ENCODE results near the gene PPP1R15B. TPM values are rescaled to one million over a fixed set of nuclear protein-coding genes. Genes with fewer than 3 reads are reported as not detected.
A peak's percentile ranks its signal among the peaks of the same experiment; 100 is the strongest.

Gene PPP1R15B
- total RNA-seq = 30.5 and 32.3 TPM in 2 replicates
- 9.9 TPM for polyA plus RNA-seq (2012)

DNA sequence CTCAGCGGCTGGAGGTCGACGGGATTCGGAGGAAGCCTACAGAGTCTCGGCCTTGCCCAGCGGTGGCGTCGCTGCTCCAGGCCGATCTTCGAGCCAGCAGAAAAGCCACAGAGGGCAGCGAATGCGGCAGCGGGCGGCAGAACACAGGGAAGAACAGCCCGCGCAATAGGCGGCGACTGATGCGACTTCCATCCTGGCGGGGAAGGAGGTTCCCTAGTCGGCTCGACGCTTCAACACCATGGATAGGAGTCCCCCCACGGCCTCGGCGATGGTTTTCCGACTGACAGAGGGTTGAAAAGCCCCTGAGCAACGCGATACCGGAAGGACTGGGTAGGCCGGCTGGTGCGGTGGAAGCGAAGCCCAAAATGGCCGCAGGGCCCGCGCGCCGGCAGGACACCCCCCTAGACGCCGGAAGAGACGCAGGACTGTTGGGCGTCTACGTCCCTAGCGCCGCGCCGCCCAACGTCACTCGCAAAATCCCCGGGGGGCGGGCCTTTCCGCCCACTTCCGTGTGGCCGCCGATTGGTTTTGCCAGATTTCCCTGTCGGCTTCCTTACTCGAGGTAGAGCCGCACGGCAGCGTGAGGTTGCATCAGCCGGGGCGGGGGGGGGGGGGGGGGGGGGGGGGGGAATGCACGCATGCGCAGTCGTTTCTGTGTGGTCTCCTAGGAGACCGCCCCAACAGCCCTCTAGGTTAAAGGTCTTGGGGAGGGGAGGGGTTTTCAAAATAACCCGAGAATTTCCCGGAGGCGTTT, at the start of gene PPP1R15B:
PPP1R15B (minus strand) TSS at position 367 of the 754 bp plus-strand sequence. CDS start 406 bp downstream, outside the sequence.
- peak; percentile 99 for DNase-seq (ENCODE audit: low read depth)

DNA sequence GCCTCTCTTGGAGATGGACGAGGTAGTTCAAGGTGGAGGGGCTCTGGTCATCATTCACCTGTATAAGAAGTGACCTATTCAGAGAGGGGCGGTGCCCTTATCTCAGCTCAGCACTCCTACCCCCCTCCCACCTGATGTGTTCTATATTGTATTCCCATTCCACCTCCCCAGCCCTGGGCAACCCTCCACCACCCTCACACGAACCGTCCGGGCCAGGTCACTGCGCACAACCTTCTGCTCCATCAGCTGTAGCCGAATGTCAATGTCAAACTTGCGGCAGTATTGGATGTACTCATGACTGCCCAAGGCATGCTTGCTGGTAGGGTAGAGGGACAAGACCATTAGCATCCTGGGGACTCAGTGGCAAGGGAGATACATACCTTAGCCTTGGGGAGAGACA, 48.7 kb upstream of the PPP1R15B start:
- no peak for DNase-seq (ENCODE audit: low read depth)

GRCh38 chr1:204459706-204460105, 48.1 kb upstream of the PPP1R15B start:
- DNase-seq (ENCODE audit: low read depth) = no peak

DNA sequence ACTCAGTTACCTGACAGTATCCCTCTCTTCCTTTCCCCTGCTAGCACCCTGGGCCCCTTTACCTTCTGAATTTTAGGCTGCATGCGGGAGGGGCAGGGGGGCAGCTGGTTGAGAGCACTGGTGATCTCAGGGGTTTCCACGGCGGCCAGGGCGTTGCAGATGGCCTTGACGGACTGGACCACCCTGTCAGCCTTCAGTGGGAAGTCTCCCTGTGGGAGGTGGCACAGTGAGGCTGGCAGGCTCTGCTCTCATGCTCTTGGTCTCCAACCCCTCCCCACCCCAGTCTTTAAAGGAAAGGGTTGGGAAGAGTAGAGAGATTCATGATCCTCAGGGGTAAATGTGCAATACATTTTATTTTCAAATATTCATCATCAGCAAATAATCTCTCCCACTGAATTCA, 46.0 kb upstream of the PPP1R15B start:
- no peak for DNase-seq (ENCODE audit: low read depth)

GRCh38 chr1:204456826-204457442, 45.3 kb upstream of the PPP1R15B start:
- no peak for DNase-seq (ENCODE audit: low read depth)

DNA sequence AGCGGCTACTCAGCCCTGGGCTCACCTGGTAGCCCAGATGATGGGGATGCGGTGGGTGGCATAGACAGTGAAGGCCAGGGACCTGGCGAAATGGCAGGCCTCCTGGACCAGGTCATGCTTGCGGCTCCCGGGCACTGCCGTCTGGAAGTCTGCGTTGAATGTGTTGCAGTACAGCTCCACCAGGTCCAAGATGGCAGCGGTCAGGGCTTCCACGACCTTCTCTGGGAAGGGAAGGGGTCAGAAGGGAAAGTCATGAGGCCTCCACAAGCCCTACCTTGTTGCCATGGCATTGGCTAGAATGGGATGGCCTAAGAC, 44.2 kb upstream of the PPP1R15B start:
- DNase-seq (ENCODE audit: low read depth) = no peak

DNA sequence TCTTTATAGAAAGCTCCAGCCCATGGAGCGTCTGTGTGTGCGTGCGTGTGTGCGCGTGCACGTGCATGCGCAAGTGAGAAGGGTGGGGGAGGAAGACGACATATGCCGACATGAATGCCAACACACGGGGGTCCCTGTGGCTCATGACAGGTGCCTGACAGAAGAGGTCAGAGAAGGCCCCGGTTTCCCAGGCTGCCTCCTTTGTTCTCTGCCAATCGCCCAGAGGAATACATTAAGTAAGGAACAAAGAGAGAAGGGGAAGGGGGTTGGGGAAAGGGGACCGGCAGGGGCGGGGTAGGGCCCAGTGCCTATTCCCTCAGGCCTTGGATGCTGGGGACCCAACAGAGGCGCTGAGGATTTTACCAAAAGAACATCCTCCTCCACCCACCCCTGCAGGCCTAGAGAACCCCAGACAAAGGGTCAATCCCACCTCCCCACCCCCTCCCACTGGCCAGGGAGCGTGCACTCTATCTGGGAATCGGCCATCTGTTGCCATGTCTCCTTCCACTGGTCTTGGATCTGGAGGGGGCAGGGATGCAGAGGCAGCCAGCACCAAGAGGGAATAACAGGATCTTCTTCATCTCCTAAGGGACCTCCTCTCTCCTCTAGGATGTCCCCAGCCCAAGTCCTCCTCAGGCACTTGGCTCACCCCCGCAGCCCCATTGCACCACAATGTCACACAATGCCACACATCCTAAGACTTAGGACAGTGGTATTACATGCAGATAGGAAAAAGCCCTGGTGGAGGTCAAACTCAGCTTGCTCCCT, 43.6 kb upstream of the PPP1R15B start:
- no peak for DNase-seq (ENCODE audit: low read depth)

- DNase-seq (ENCODE audit: low read depth) = no peak
Observed at GRCh38 chr1:204454476-204454875, 42.9 kb upstream of the PPP1R15B start.

DNA sequence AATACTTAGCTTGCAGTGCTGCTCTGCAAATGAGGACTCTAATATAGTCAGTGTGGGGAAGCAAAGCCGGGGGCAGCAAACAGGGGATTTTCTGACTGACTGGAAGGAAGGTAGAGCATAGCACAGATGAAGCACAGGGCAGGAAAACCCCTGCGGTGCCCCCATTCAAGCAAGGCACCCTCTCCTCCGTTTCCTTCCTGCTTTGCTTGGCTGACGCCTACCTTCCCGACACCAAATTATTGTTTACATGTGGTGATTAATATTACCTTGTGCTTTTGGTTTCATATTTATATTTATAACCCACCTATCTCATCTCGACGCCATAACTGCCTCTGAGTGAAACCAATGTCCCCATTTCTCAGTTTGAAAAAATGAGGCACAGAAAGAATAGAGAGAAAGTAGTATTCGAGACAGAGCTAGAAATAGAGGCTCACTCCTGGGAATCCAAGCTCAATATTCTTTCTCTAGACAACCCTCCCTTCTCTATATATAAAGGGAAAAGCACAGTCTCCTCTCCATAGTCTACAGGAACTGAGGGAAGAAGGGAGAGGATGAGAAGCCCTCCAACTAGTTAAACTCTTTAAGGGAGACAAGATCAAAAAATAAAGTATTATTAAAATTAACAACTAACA, 41.6 kb upstream of the PPP1R15B start:
- DNase-seq (ENCODE audit: low read depth) = no peak

DNA sequence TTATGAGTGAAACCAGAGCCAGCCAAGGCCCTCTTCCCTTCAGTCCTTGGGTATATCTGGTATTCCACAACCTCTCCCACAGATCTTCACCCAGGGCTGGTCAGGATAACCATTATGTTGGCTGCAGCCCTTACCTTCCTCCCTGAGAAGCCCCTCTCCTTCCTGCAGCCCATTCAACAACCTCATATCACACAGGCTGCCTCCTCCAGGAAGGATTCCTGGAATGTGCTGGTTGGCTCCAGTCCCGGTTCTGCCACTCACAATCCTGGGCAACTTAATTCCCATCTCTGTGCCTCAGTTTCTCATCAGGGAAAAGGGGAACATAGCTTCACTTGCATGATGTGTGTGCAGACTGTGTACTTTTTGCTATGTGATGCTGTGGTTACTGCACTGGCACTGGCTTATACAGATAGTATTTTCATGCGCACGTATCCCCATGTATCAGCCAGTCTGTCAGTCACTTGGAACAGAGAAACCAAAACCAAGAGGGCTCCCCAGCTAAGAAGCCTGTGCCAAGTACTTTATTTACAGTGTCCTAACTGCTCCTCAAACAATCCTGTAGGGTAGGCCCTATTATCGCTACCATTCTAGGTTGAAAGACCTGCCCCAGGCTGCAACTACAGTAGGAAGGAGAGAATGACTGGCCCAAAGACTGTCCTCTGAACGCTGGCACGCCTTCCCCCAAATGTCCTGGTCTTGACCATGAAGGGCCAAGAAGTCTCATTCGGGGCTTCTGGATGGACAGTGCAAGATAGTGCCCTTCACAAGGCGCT, 39.9 kb upstream of the PPP1R15B start:
- no peak for DNase-seq (ENCODE audit: low read depth)

DNA sequence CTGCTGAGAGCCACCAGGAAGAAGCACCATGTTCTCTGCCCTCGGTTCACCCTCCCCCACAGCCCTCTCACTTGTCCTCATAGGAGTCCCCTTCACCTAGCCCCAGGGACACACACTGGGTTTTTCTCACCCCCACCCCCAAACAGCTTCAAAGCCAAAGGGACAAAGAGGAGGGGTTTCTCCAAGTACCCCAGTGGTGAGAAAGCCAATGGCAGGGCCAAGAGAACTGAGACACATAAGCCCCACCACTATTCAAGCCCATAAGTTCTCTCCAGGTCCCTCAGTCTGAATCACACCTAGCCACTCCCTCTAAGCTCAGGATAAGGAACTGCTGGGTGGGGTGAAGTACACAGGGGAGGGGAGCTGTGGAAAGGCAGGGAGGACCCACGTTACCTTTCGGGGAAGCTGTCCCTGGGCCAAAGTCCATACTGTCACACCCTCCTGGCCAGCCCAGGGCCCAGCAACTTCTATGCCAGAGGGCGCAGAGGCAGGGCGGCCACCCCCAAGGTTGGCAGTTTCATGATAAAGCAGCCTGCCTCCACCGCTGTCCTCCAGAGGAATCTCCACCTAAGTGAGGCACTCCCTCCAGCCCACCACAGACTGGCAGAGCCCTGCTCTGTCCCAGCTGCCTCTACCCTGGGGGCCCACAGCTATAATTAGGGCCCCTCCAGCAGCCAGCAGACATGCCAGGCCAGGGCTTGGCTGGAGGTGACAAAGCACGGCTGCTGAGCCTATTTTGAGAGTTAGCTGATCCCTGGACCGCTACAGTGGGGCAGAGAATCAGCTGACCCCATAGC, 39.0 kb upstream of the PPP1R15B start:
- DNase-seq (ENCODE audit: low read depth) = peak; percentile 95

DNA sequence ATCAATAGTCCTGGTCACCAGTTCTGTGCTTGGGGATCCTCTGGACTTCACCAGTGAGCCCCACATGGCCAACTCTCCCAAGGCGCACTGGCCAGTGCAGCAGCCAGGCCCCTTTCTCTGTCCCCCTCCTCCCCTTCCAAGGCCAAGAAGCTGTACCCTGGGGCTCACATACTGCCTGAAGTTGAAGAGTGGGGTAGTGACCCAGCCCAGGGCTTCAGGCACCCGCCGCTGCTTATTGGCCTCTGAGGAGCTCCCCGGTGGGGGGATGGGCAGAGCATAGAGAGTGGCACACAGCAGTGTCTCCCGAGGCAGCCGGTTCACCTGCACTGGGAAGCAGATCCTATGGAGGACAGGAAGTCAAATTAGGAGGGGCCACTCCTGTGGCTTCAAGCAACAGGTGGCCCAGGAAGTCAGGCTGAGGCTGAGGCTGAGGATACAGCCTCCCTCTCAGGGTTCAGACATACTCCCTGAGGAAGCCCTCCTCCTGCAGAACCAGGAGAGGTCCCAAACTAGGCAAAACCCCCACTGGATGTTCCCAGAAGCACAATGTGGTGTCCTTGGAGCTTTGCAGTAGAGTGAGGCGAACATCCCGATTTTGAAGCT, 38.2 kb upstream of the PPP1R15B start:
- DNase-seq (ENCODE audit: low read depth) = no peak

DNA sequence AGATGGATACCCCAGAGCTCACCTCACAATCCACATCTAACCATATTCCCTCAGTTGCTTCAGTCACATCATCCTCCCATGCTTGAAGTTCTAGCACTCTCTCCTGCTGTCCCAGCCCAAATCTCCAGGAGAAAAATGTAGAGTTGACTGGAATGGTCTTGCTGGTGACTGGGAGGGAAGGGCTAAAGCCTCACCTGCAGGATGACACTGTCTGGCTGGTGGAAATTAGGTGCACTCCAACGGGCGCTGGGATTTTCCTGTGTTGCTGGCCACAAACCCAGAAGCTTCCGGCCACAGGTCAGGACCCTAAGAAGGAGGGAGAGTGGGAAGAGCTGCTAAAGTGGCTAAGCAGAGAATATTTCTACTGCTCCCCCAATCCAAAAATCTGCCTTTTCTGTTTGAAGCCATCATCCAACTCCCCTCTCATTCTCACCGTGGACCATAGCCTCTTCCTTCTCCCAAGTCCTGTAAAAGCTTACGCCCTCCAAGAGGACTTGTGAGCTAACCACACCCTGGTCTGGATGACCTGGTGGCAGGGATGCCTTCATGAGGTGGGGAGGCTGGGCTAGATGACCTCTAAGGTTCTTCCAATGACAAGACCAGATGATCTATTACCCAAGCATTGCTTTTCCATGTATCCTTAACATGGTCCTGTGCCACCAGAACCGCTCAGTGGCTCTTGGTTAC, 37.5 kb upstream of the PPP1R15B start:
- no peak for DNase-seq (ENCODE audit: low read depth)

GRCh38 chr1:204448344-204448964, 36.8 kb upstream of the PPP1R15B start:
- DNase-seq (ENCODE audit: low read depth) = no peak

GRCh38 chr1:204447736-204448135, 36.1 kb upstream of the PPP1R15B start:
- no peak for DNase-seq (ENCODE audit: low read depth)

GRCh38 chr1:204447190-204447589, 35.6 kb upstream of the PPP1R15B start:
- DNase-seq (ENCODE audit: low read depth) = no peak

DNA sequence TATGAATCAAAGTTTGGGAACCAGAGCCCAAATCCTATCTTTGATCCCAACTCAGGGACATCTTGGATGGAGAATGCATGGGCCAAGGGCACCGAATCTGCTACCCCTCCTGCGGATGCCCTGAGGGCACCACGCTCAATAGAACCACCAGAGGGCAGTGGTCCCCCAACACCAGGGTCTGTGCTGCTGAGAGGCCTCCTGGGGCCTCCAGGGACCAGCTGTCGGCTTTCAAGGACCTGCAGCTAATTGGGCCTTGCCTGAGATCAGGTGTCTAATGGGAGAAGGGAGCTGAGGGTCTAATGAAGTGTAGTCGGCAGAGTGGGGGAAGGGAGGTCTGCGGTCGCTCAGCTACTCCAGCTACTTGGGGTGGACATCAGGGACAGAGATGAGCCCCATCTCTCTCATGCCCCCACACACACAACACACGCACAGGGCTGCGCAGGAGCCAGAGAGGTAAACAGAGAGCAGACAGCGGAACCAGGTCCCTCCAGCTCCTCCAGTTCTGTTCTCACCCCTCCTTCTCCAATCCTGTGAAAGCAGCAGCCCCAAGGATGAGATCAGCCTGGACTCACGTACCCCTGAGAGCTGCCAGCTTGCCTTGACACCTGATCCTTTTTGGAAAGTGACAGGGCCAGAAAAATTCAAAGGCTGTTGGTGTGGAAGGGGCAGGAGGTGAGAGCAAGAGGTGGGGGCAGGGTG, 34.9 kb upstream of the PPP1R15B start:
- DNase-seq (ENCODE audit: low read depth) = peak; percentile 86

GRCh38 chr1:204445860-204446412, 34.3 kb upstream of the PPP1R15B start:
- DNase-seq (ENCODE audit: low read depth) = no peak

Data from myocyte (in vitro differentiated cells).